ENCODE measurements around the gene MARK1. TPM values are rescaled to one million over a fixed set of nuclear protein-coding genes. Genes with fewer than 3 reads are reported as not detected.
A peak's percentile ranks its signal among the peaks of the same experiment; 100 is the strongest.

MARK1 gene
- polyA plus RNA-seq, 3 donors: not detected

DNA sequence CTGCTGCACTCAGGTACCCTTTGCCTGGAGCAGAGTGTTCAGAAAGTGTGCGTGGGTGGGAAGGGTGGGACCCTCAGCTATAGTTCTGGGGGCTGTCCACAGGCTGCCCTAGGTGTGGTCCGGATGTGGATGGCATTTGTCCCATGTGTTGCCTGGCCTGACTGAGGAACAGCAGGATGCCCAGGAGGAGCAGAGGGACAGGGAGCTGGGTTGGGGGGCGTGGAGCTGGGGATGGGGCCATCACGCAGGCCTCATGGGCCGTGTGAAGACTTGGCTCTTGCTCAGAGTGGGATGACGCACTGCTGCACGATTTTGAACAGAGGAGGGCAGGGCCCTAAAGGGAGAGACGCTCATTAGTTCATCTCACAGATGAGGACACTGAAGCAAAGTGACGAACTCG lies 179.2 kb downstream of the MARK1 start:
- peaks cover 26 to 31% of the 10 kb centered on the region in 2 donors for H3K4me1 ChIP-seq (ENCODE audit: control insufficient read depth in 1 of 2, insufficient read depth in 2 of 2, low read length in 2 of 2)
- no peak overlapping the region for H3K9ac ChIP-seq (ENCODE audit: insufficient read depth, low read length, poor library complexity, severe bottlenecking)
- no peaks in the 10 kb centered on the region for H3K36me3 ChIP-seq (replicated peaks in 1 of 2; ENCODE audit: control insufficient read depth in 1 of 2, insufficient read depth in 2 of 2, low read length in 2 of 2)
- H3K27me3 ChIP-seq (ENCODE audit: control insufficient read depth in 2 of 2, insufficient read depth in 2 of 2, low read length in 2 of 2): no peaks in the 10 kb centered on the region
- H3K4me3 ChIP-seq (replicated peaks in 1 of 3; ENCODE audit: low read depth in 2 of 3, low read length in 3 of 3): no peak overlapping the region
- Mint-ChIP-seq H3K9me3 (peaks cover 0 to 3% (median 0%) of the 10 kb centered on the region in 7 donors), H3K27ac (no peak overlapping the region), H3K4me1 (peaks cover 29% of the 10 kb centered on the region), H3K36me3 (no peaks in the 10 kb centered on the region), H3K27me3 (ENCODE audit: low read depth in 3 of 3) (peaks cover 0 to 7% (median 3%) of the 10 kb centered on the region in 3 donors), H3K4me3 (no peak overlapping the region)
- intact Hi-C loops (cut with micrococcal nuclease): no loop called here
- H3K4me2 ChIP-seq (replicated peaks; ENCODE audit: extremely low read depth, low read length, poor library complexity, severe bottlenecking): no peak overlapping the region
- no peaks in the 10 kb centered on the region for H3K79me2 ChIP-seq (ENCODE audit: insufficient read depth, low read length)
- H3K27ac ChIP-seq (ENCODE audit: low read depth in 1 of 2, low read length in 2 of 2): no peak overlapping the region
- no peaks in the 10 kb centered on the region for H3K9me3 ChIP-seq (replicated peaks in 1 of 2; ENCODE audit: control insufficient read depth in 1 of 2, insufficient read depth in 1 of 2, low read length in 2 of 2)
- 95% methylated on average over 8 of the region's 10 CpGs for WGBS (ENCODE audit: insufficient coverage)
- TF ChIP-seq CTCF (IDR thresholded peaks at IDR 0.05): no peak
- H2AFZ ChIP-seq (ENCODE audit: insufficient read depth, low read depth, low read length, poor library complexity, severe bottlenecking): no peak overlapping the region
- DNase-seq: no peak
- H4K20me1 ChIP-seq (ENCODE audit: insufficient read depth, low read length): no peaks in the 10 kb centered on the region

DNA sequence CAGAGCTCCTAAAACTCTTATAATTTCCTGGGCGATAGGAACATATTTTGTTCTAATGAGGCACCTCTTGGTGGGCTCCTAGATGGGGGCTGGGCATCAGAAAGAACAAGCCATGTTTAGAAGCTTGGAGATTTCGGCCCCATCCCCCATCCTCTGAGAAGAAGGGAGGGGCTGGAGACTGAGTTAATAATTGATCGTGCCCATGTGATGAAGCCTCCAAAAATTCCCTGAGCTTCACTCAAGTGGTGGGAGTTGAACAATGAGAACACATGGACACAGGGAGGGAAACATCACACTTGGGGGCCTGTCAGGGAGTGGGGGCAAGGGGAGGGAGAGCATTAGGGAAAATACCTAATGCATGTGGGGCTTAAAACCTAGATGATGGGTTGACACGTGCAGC lies 180.3 kb downstream of the MARK1 start:
- Mint-ChIP-seq H3K4me3 (no peak overlapping the region), H3K27me3 (ENCODE audit: low read depth in 3 of 3) (peaks cover 0 to 7% (median 1%) of the 10 kb centered on the region in 3 donors), H3K4me1 (peaks cover 18% of the 10 kb centered on the region), H3K36me3 (no peaks in the 10 kb centered on the region), H3K27ac (peak overlapping the region in 1 of 7 donors; percentile 40), H3K9me3 (peaks cover 0 to 3% (median 0%) of the 10 kb centered on the region in 7 donors)
- no peak for TF ChIP-seq CTCF (IDR thresholded peaks at IDR 0.05)
- intact Hi-C loops (cut with micrococcal nuclease): no loop called here
- Histone ChIP-seq H3K27me3 (ENCODE audit: control insufficient read depth in 2 of 2, insufficient read depth in 2 of 2, low read length in 2 of 2) (no peaks in the 10 kb centered on the region), H3K4me2 (replicated peaks; ENCODE audit: extremely low read depth, low read length, poor library complexity, severe bottlenecking) (no peak overlapping the region), H4K20me1 (ENCODE audit: insufficient read depth, low read length) (no peaks in the 10 kb centered on the region), H2AFZ (ENCODE audit: insufficient read depth, low read depth, low read length, poor library complexity, severe bottlenecking) (no peak overlapping the region), H3K9me3 (replicated peaks in 1 of 2; ENCODE audit: control insufficient read depth in 1 of 2, insufficient read depth in 1 of 2, low read length in 2 of 2) (no peaks in the 10 kb centered on the region), H3K27ac (ENCODE audit: low read depth in 1 of 2, low read length in 2 of 2) (no peak overlapping the region), H3K4me3 (replicated peaks in 1 of 3; ENCODE audit: low read depth in 2 of 3, low read length in 3 of 3) (no peak overlapping the region), H3K79me2 (ENCODE audit: insufficient read depth, low read length) (no peaks in the 10 kb centered on the region), H3K4me1 (ENCODE audit: control insufficient read depth in 1 of 2, insufficient read depth in 2 of 2, low read length in 2 of 2) (peaks cover 16 to 20% of the 10 kb centered on the region in 2 donors), H3K9ac (ENCODE audit: insufficient read depth, low read length, poor library complexity, severe bottlenecking) (no peak overlapping the region), H3K36me3 (replicated peaks in 1 of 2; ENCODE audit: control insufficient read depth in 1 of 2, insufficient read depth in 2 of 2, low read length in 2 of 2) (no peaks in the 10 kb centered on the region)
- DNase-seq: no peak
- WGBS (ENCODE audit: insufficient coverage): no CpG with 5 or more reads among the region's 4 CpGs
